ACHN (cell line): ENCODE data around the gene RPL19.

Experiments
- DNase-seq: peaks from one replicate; pipeline ENCODE4 v3.0.0-alpha.2; 2015
- in situ Hi-C: cut with HindIII; loops from 2 replicates; pipeline ENCODE4 v1.10.0; 2017; ENCODE audit warnings: low sequenced_read_pairs, low pct_ligation_motif_present, low pct_unique_long_range_greater_than_20kb

RPL19 gene

GRCh38 chr17:39218906-39219305 lies 18.8 kb downstream of the RPL19 start:
- no peak for DNase-seq
- in situ Hi-C loops, result no loop called here

GRCh38 chr17:39219647-39220154 lies 19.6 kb downstream of the RPL19 start:
- DNase-seq, result no peak
- in situ Hi-C loops, result no loop called here

GRCh38 chr17:39221572-39221971 lies 21.5 kb downstream of the RPL19 start:
- no peak for DNase-seq
- in situ Hi-C loops, result no loop called here

- DNase-seq, result no peak
- in situ Hi-C loops, result no loop called here
These were observed 22.1 kb downstream of the RPL19 start for GRCh38 chr17:39222151-39222550.

- DNase-seq, result no peak
- in situ Hi-C loops, result no loop called here
These were observed 23.1 kb downstream of the RPL19 start for GRCh38 chr17:39222866-39223834.

GRCh38 chr17:39223907-39224777 lies 24.1 kb downstream of the RPL19 start:
- in situ Hi-C loops, result no loop called here
- no peak for DNase-seq

- in situ Hi-C loops, result no loop called here
- DNase-seq, result no peak
These were observed 24.8 kb downstream of the RPL19 start for GRCh38 chr17:39224778-39225307.

- DNase-seq, result no peak
- in situ Hi-C loops, result no loop called here
These were observed 25.4 kb downstream of the RPL19 start, which contains the start of gene STAC2 for GRCh38 chr17:39225308-39225958. TSS of gene STAC2 (minus strand) at chr17:39225945. CDS start at chr17:39225502, 443 bp downstream.

- peak; percentile 73 for DNase-seq
These were observed 26.0 kb downstream of the RPL19 start for GRCh38 chr17:39225959-39226683.

GRCh38 chr17:39227364-39227919 lies 27.4 kb downstream of the RPL19 start:
- in situ Hi-C loops, result no loop called here
- DNase-seq, result no peak

More at GRCh38 chr17:39225959-39226683, 26.0 kb downstream of the RPL19 start:
- in situ Hi-C loops, result no loop called here

- peak; percentile 25 for DNase-seq
- in situ Hi-C loops, result no loop called here
These were observed 29.3 kb downstream of the RPL19 start for GRCh38 chr17:39229274-39229913.

- in situ Hi-C loops, result no loop called here
- no peak for DNase-seq
These were observed 30.3 kb downstream of the RPL19 start for GRCh38 chr17:39230361-39230760.

- DNase-seq, result no peak
- in situ Hi-C loops, result no loop called here
These were observed 31.0 kb downstream of the RPL19 start for GRCh38 chr17:39231091-39231561.

- peak; percentile 40 for DNase-seq
- in situ Hi-C loops, result no loop called here
These were observed 31.8 kb downstream of the RPL19 start for GRCh38 chr17:39231591-39232551.

- DNase-seq, result peak; percentile 86
- in situ Hi-C loops, result no loop called here
These were observed 35.7 kb downstream of the RPL19 start for GRCh38 chr17:39235555-39236449.
